Cardiac muscle cell (in vitro differentiated cells and primary cell): ENCODE data around the gene CCDC89. TPM values are rescaled to one million over a fixed set of nuclear protein-coding genes. Genes with fewer than 3 reads are reported as not detected.

ENCODE experiments used
- DNase-seq, 2 donors: peaks; one replicate each; pipeline versions ENCODE4 v3.0.0 to v3.0.0-alpha.2; 2010 to 2017; ENCODE audit warnings: low read depth in 1 of 2, low spot score in 1 of 2
- H3K27ac ChIP-seq: fragments of 200-600 bp; sonication (generic); 2 replicates; pipeline ENCODE4 v1.5.1; 2016
- H3K27me3 ChIP-seq: fragments of 200-600 bp; sonication (generic); 2 replicates; pipeline ENCODE4 v1.6.0; 2016; ENCODE audit warnings: control low read depth
- H3K36me3 ChIP-seq: fragments of 200-600 bp; sonication (generic); 2 replicates; pipeline ENCODE4 v1.5.1; 2016; ENCODE audit warnings: control low read depth
- H3K4me1 ChIP-seq: fragments of 200-600 bp; sonication (generic); 2 replicates; pipeline ENCODE4 v1.8.1; 2017; ENCODE audit warnings: low read depth, mild to moderate bottlenecking, mixed run types
- H3K4me3 ChIP-seq: fragments of 200-600 bp; sonication (generic); 2 replicates; pipeline ENCODE4 v1.5.1; 2016; ENCODE audit warnings: mild to moderate bottlenecking
- H3K9me3 ChIP-seq: fragments of 200-600 bp; sonication (generic); 2 replicates; pipeline ENCODE4 v1.5.1; 2017; ENCODE audit warnings: low read depth, mild to moderate bottlenecking, control low read depth
- CTCF ChIP-seq: IDR thresholded peaks from 2 replicates; pipeline ENCODE4 v1.5.1; 2012; ENCODE audit warnings: low read depth, mild to moderate bottlenecking, low read length
- polyA plus RNA-seq: library from polyadenylated mRNA; unstranded; fragments of >200 nt; fragmentation: Nextera tagmentation; extraction: Ambion mirVana; gene quantifications from 2 replicates; pipeline ENCODE4 v1.2.1, GENCODE V29; 2016
- total RNA-seq: library from RNA; depleted of rRNA; stranded (reverse); fragments of >200 nt; gene quantifications from 2 replicates; pipeline ENCODE4 v1.2.3, GENCODE V29; 2016

Gene CCDC89
- total and polyA plus RNA-seq, 2 experiments from 2014 or later, result 0.45 to 1.1 TPM

- Histone ChIP-seq H3K4me3 (peak within 1 kb of the TSS; percentile 65), H3K9me3 (no peaks in the 10 kb centered on the region), H3K36me3 (peaks cover 14% of the 10 kb centered on the region), H3K27me3 (no peaks in the 10 kb centered on the region), H3K4me1 (peaks cover 27% of the 10 kb centered on the region), H3K27ac (peak within 1 kb of the TSS; percentile 96)
- TF ChIP-seq CTCF, result no peak
- peak; percentile 96 for DNase-seq
Measured at GRCh38 chr11:85664615-85665481, 21.1 kb downstream of the CCDC89 start, which contains the start of gene CREBZF. Gene CREBZF (minus strand): TSS chr11:85665129. CDS start chr11:85664875, 254 bp downstream.

- peaks cover 23% of the 10 kb centered on the region for H3K36me3 ChIP-seq
- TF ChIP-seq CTCF, result peak; percentile 36
- peaks cover 27% of the 10 kb centered on the region for H3K4me1 ChIP-seq
- peak overlapping the region; percentile 96 for H3K27ac ChIP-seq
- H3K4me3 ChIP-seq, result peak overlapping the region; percentile 65
- no peaks in the 10 kb centered on the region for H3K9me3 ChIP-seq
- no peaks in the 10 kb centered on the region for H3K27me3 ChIP-seq
- DNase-seq, result peak; percentile 53 to 88
Measured at GRCh38 chr11:85663753-85664614, 22.0 kb downstream of the CCDC89 start.

DNA sequence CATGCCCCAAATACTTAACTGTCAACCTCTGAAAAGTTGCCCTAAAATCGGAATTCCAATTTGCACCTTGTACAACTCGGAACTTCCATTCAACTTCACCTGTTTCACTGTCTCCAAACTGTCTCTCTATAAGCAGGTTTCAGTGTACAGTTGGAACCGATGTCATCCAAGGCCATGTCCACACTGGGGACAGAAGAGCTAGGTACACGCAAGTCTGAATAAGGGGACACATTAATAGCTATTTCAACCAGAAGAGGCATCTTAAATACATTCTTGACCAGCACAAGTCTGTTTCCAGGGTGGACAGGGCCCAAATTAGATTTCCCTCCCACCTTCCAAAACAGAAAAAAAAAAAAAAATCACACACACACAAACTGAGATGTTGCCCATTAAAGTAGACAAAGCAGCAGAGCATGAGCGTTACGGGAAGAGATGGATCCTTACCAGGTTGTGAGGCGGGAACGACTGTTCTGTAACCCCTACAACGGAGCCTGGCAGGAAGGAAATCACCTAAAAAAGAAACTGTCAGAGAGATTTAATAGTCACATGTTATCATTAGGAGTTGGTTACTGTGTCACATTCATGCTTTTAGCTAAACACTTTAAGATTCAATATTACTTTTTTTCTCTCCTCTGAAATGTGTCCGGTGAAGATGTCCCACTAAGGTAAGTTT, 22.8 kb downstream of the CCDC89 start:
- peak overlapping the region; percentile 96 for H3K27ac ChIP-seq
- no peaks in the 10 kb centered on the region for H3K9me3 ChIP-seq
- no peak for DNase-seq
- TF ChIP-seq CTCF, result no peak
- peaks cover 29% of the 10 kb centered on the region for H3K36me3 ChIP-seq
- H3K27me3 ChIP-seq, result no peaks in the 10 kb centered on the region
- H3K4me1 ChIP-seq, result peaks cover 27% of the 10 kb centered on the region
- H3K4me3 ChIP-seq, result peak overlapping the region; percentile 65

- Histone ChIP-seq H3K27ac (peak overlapping the region; percentile 96), H3K27me3 (no peaks in the 10 kb centered on the region), H3K36me3 (peaks cover 39% of the 10 kb centered on the region), H3K9me3 (no peaks in the 10 kb centered on the region), H3K4me3 (peak overlapping the region; percentile 65), H3K4me1 (peaks cover 27% of the 10 kb centered on the region)
- no peak for TF ChIP-seq CTCF
- DNase-seq, result peak in 1 of 2 donors; percentile 32
Measured at GRCh38 chr11:85661972-85662664, 23.9 kb downstream of the CCDC89 start.
